D721Med (cell line): ENCODE measurements around the gene SCG2.

Experiments
- DNase-seq: peaks from one replicate; pipeline ENCODE4 v3.0.0; 2011; ENCODE audit warnings: low spot score; ENCODE audit not compliant: insufficient read length
- FAIRE-seq: peaks from 2 replicates; lab custom pipeline; 2011; peaks lifted over from hg19 to GRCh38; lab: Jason Lieb, UNC
- CTCF ChIP-seq: IDR thresholded peaks from 2 replicates; pipeline ENCODE4 v1.5.1; 2012; ENCODE audit warnings: mild to moderate bottlenecking, control low read depth; ENCODE audit not compliant: insufficient read depth; ENCODE audit errors: missing control alignments

Gene SCG2

GRCh38 chr2:223582001-223582400 lies 20.2 kb downstream of the SCG2 start:
- no peak for DNase-seq
- no peak for TF ChIP-seq CTCF
- no peak for FAIRE-seq

- DNase-seq = no peak
- TF ChIP-seq CTCF = no peak
- no peak for FAIRE-seq
Observed at GRCh38 chr2:223580951-223581350, 21.2 kb downstream of the SCG2 start.

GRCh38 chr2:223578846-223579245 lies 23.3 kb downstream of the SCG2 start:
- TF ChIP-seq CTCF = no peak
- DNase-seq (no peak), FAIRE-seq (no peak)

- no peak for FAIRE-seq
- no peak for DNase-seq
- TF ChIP-seq CTCF = no peak
Observed at GRCh38 chr2:223576873-223577272, 25.3 kb downstream of the SCG2 start.

GRCh38 chr2:223570784-223571183 lies 31.4 kb downstream of the SCG2 start:
- FAIRE-seq = no peak

GRCh38 chr2:223566396-223566795 lies 35.8 kb downstream of the SCG2 start:
- FAIRE-seq (no peak), DNase-seq (no peak)
- no peak for TF ChIP-seq CTCF

More at GRCh38 chr2:223570784-223571183, 31.4 kb downstream of the SCG2 start:
- TF ChIP-seq CTCF = no peak
- no peak for DNase-seq

- FAIRE-seq (no peak), DNase-seq (no peak)
- no peak for TF ChIP-seq CTCF
Observed at GRCh38 chr2:223563462-223563861, 38.7 kb downstream of the SCG2 start.
